IMR-90 (cell line): ENCODE measurements around the gene ARHGEF7. TPM values are rescaled to one million over a fixed set of nuclear protein-coding genes. Genes with fewer than 3 reads are reported as not detected.

Experiments used
- ATAC-seq: fragments of 200-7000 bp; cut with Tn5 transposase; 2 replicates; pipeline ENCODE4 v1.9.1; 2020; ENCODE audit warnings: low read depth, mild to moderate bottlenecking, moderate library complexity
- BruUV-seq: library from RNA; stranded (reverse); fragments of 400-500 nt; replicated peaks from 2 replicates; lab custom pipeline; 2021; lab: Mats Ljungman, UMichigan
- CTCF ChIA-PET: fragments of 300-600 bp; formaldehyde crosslinking; extraction: SDS; loops from one replicate; lab custom pipeline; 2021; ENCODE audit warnings: antibody characterized with exemption; lab: Yijun Ruan, JAX
- POLR2A ChIA-PET: fragments of 300-600 bp; sonication (Branson Sonifier 250); formaldehyde crosslinking; loops from one replicate; lab custom pipeline; 2022; ENCODE audit warnings: antibody characterized with exemption; ENCODE audit not compliant: unreplicated experiment; lab: Charles Lee
- DNase-seq: peaks from one replicate; pipeline ENCODE4 v3.0.0; 2013
- H2AFZ ChIP-seq: replicated peaks from 2 replicates; pipeline ENCODE3; 2013; ENCODE audit warnings: low read length, mild to moderate bottlenecking; ENCODE audit not compliant: poor library complexity
- H2AK5ac ChIP-seq: 2 replicates; pipeline ENCODE4 v1.6.1; 2013; ENCODE audit warnings: low read depth, low read length, inconsistent platforms
- H2AK9ac ChIP-seq: replicated peaks from 2 replicates; pipeline ENCODE3; 2013; ENCODE audit warnings: mild to moderate bottlenecking, low read depth, low read length, moderate library complexity; ENCODE audit not compliant: poor library complexity
- H2BK120ac ChIP-seq: 2 replicates; pipeline ENCODE4 v1.6.1; 2013; ENCODE audit warnings: low read depth, low read length, inconsistent platforms
- H2BK15ac ChIP-seq: 3 replicates; pipeline ENCODE4 v1.6.1; 2013; ENCODE audit warnings: low read depth, low read length, inconsistent platforms
- H2BK20ac ChIP-seq: 2 replicates; pipeline ENCODE4 v1.6.1; 2013; ENCODE audit warnings: low read depth, mild to moderate bottlenecking, inconsistent platforms, low read length, moderate library complexity
- H2BK5ac ChIP-seq: 2 replicates; pipeline ENCODE4 v1.6.1; 2013; ENCODE audit warnings: mild to moderate bottlenecking, low read depth, low read length, inconsistent platforms; ENCODE audit not compliant: poor library complexity, severe bottlenecking
- H3K14ac ChIP-seq: replicated peaks from 2 replicates; pipeline ENCODE4 v1.6.1; 2013; ENCODE audit warnings: low read depth, low read length, inconsistent platforms
- H3K18ac ChIP-seq: 2 replicates; pipeline ENCODE4 v1.6.1; 2013; ENCODE audit warnings: low read depth, low read length, control low read depth
- H3K23ac ChIP-seq: 2 replicates; pipeline ENCODE4 v1.6.1; 2013; ENCODE audit warnings: low read depth, low read length, inconsistent platforms
- H3K27ac ChIP-seq: 2 replicates; pipeline ENCODE4 v1.5.1; 2013; ENCODE audit warnings: mild to moderate bottlenecking, control low read depth, low read length; ENCODE audit not compliant: insufficient read depth
- H3K27me3 ChIP-seq: 2 replicates; pipeline ENCODE4 v1.6.1; 2013; ENCODE audit warnings: low read length; ENCODE audit not compliant: control insufficient read depth, insufficient read depth
- H3K36me3 ChIP-seq: 2 replicates; pipeline ENCODE4 v1.6.1; 2013; ENCODE audit warnings: low read length, mixed read lengths; ENCODE audit not compliant: control insufficient read depth, insufficient read depth
- H3K4ac ChIP-seq: 2 replicates; pipeline ENCODE4 v1.6.1; 2013; ENCODE audit warnings: low read depth, low read length, inconsistent platforms
- H3K4me1 ChIP-seq: 2 replicates; pipeline ENCODE4 v1.6.1; 2013; ENCODE audit warnings: low read length, mixed read lengths; ENCODE audit not compliant: control insufficient read depth, insufficient read depth
- H3K4me2 ChIP-seq: 2 replicates; pipeline ENCODE4 v1.6.1; 2013; ENCODE audit warnings: low read depth, mild to moderate bottlenecking, control low read depth, low read length, moderate library complexity
- H3K4me3 ChIP-seq: 2 replicates; pipeline ENCODE4 v1.5.1; 2013; ENCODE audit warnings: low read depth, mild to moderate bottlenecking, control low read depth, low read length, moderate library complexity; ENCODE audit not compliant: insufficient read depth
- H3K56ac ChIP-seq: 2 replicates; pipeline ENCODE4 v1.6.1; 2013; ENCODE audit warnings: low read length, inconsistent platforms; ENCODE audit not compliant: insufficient read depth; ENCODE audit errors: extremely low read depth
- H3K79me1 ChIP-seq, 2 experiments: 2 replicates each; pipeline ENCODE4 v1.6.1; 2013; ENCODE audit warnings: low read length in 2 of 2, inconsistent platforms in 1 of 2, low read depth in 1 of 2
- H3K9ac ChIP-seq: 2 replicates; pipeline ENCODE4 v1.6.1; 2013; ENCODE audit warnings: low read depth, low read length, control low read depth
- H3K9me1 ChIP-seq: 2 replicates; pipeline ENCODE4 v1.6.1; 2013; ENCODE audit warnings: low read length, inconsistent platforms; ENCODE audit not compliant: insufficient read depth
- H3K9me3 ChIP-seq: 2 replicates; pipeline ENCODE4 v1.6.1; 2013; ENCODE audit warnings: low read length; ENCODE audit not compliant: control insufficient read depth, insufficient read depth
- H4K20me1 ChIP-seq: 2 replicates; pipeline ENCODE4 v1.6.1; 2013; ENCODE audit warnings: low read length, inconsistent platforms; ENCODE audit not compliant: insufficient read depth
- H4K5ac ChIP-seq: 2 replicates; pipeline ENCODE4 v1.6.1; 2013; ENCODE audit warnings: mild to moderate bottlenecking, low read depth, low read length, control low read depth
- H4K8ac ChIP-seq, 2 experiments: 2 replicates each; pipeline ENCODE4 v1.6.1; 2013; ENCODE audit warnings: low read depth in 2 of 2, low read length in 2 of 2, control low read depth in 1 of 2, inconsistent platforms in 1 of 2
- H4K91ac ChIP-seq: 2 replicates; pipeline ENCODE4 v1.6.1; 2013; ENCODE audit warnings: low read depth, low read length, inconsistent platforms; ENCODE audit not compliant: insufficient read depth
- NFE2L2 ChIP-seq: fragments of 150-350 bp; IDR thresholded peaks from 2 replicates; pipeline ENCODE4 v1.6.1; 2016; ENCODE audit warnings: low read depth, mild to moderate bottlenecking, low read length
- RFX5 ChIP-seq: IDR thresholded peaks from 2 replicates; pipeline ENCODE4 v1.8.0; 2012; ENCODE audit warnings: low read depth, mild to moderate bottlenecking, low read length, moderate library complexity
- SMC3 ChIP-seq: fragments of 150-350 bp; IDR thresholded peaks from 2 replicates; pipeline ENCODE4 v1.6.1; 2016; ENCODE audit warnings: low read depth, mild to moderate bottlenecking, antibody characterized with exemption, low read length, moderate library complexity
- WGBS, 2 experiments: methylation state at CpG; one replicate each; pipeline versions ENCODE4 v1.1.5 to v1.1.7; 2013; ENCODE audit warnings: missing lambda C conversion rate in 2 of 2; ENCODE audit not compliant: insufficient read length in 1 of 2; ENCODE audit errors: extremely low coverage in 2 of 2; 5-methylcytosine and 5-hydroxymethylcytosine counted together
- dilution Hi-C: fragments of 300-500 bp; cut with HindIII; formaldehyde crosslinking; loops from one replicate; pipeline ENCODE4 v1.14.3; 2018; ENCODE audit warnings: low sequenced_read_pairs; ENCODE audit not compliant: unreplicated experiment
- in situ Hi-C: fragments of 300-500 bp; cut with MboI; formaldehyde crosslinking; loops from 3 replicates; pipeline ENCODE4 v1.14.3; 2019; ENCODE audit warnings: low sequenced_read_pairs, inconsistent platforms, mixed read lengths
- intact Hi-C: fragments of 100-400 bp; cut with micrococcal nuclease; formaldehyde crosslinking; loops from 2 replicates; pipeline ENCODE4 v1.10.0; 2022
- polyA plus RNA-seq, 3 experiments: library from polyadenylated mRNA; depleted of rRNA; stranded (reverse); fragments of >200 nt; gene quantifications; 2 replicates each; pipeline ENCODE4 v1.2.3, GENCODE V29; 2012; ENCODE audit warnings: low replicate concordance in 1 of 3
- total RNA-seq: library from RNA; depleted of rRNA; stranded (reverse); fragments of >200 nt; gene quantifications from 2 replicates; pipeline ENCODE4 v1.2.3, GENCODE V29; 2012

ARHGEF7 gene
- total and polyA plus RNA-seq, 2 of the 4 experiments (the other 2 are of a cell fraction): 32.9 to 59.0 TPM

- Histone ChIP-seq H3K18ac (no peak overlapping the region), H3K14ac (no peak overlapping the region), H3K27me3 (no peaks in the 10 kb centered on the region), H3K79me1 (peaks cover 6 to 35% of the 10 kb centered on the region in 2 experiments; a peak in 3 of 4 replicates), H3K4me3 (no peak overlapping the region), H2BK20ac (no peak overlapping the region), H3K4me1 (no peaks in the 10 kb centered on the region; the same call in none of the 2 replicates), H4K91ac (no peak overlapping the region), H3K4ac (no peak overlapping the region), H3K9me3 (no peaks in the 10 kb centered on the region), H2AK9ac (no peak overlapping the region), H3K9ac (no peak overlapping the region), H2AFZ (no peak overlapping the region), H3K36me3 (peaks cover 59% of the 10 kb centered on the region), H2BK15ac (no peak overlapping the region), H3K4me2 (no peak overlapping the region), H3K9me1 (peaks cover 8% of the 10 kb centered on the region; the same call in 1 of the 2 replicates), H2BK120ac (no peak overlapping the region), H4K5ac (no peak overlapping the region), H2AK5ac (no peak overlapping the region), H3K27ac (no peak overlapping the region), H3K56ac (no peak overlapping the region), H2BK5ac (no peak overlapping the region), H4K8ac (no peak overlapping the region), H4K20me1 (no peaks in the 10 kb centered on the region), H3K23ac (no peak overlapping the region)
- ChIA-PET CTCF (interaction anchor here (0.6 kb wide), 1 partner anchor 8 kb away, joined by 3 read pairs; no protein-coding TSS in a partner anchor), POLR2A (no interaction called here)
- 100% methylated on average over 2 of the region's 8 CpGs; no CpG with 5 or more reads in 1 of the 2 experiments for WGBS, 2 experiments
- no TSS peak for BruUV-seq
- in situ Hi-C loops: no loop called here
- DNase-seq (no peak), ATAC-seq (no peak)
- no peak for TF ChIP-seq SMC3
- TF ChIP-seq RFX5: no peak
- TF ChIP-seq NFE2L2: no peak
- dilution Hi-C loops: no loop called here
- intact Hi-C loops: no loop called here
These were observed 172.1 kb downstream of the ARHGEF7 start for GRCh38 chr13:111287201-111287600.
